Measurements from ENCODE around the gene SERPINA6.
"Not testable (repeated sequence)": the region's sequence is repeated elsewhere in the genome, so short reads cannot be mapped to it uniquely, and the experiment has no call there.

SERPINA6 gene

GRCh38 chr14:94357166-94357565 lies 34.0 kb upstream of the SERPINA6 start:
- Histone ChIP-seq H3K27ac (no peak overlapping the region), H3K4me3 (ENCODE audit: low read depth in 1 of 2, low read length in 1 of 2) (no peak overlapping the region), H3K9me3 (no peaks in the 10 kb centered on the region), H3K36me3 (no peaks in the 10 kb centered on the region), H3K4me1 (ENCODE audit: control insufficient read depth in 1 of 2, insufficient read depth in 1 of 2, low read depth in 1 of 2, low read length in 1 of 2) (no peaks in the 10 kb centered on the region), H3K27me3 (peaks cover 57% of the 10 kb centered on the region)
- TF ChIP-seq, protein P1, sequence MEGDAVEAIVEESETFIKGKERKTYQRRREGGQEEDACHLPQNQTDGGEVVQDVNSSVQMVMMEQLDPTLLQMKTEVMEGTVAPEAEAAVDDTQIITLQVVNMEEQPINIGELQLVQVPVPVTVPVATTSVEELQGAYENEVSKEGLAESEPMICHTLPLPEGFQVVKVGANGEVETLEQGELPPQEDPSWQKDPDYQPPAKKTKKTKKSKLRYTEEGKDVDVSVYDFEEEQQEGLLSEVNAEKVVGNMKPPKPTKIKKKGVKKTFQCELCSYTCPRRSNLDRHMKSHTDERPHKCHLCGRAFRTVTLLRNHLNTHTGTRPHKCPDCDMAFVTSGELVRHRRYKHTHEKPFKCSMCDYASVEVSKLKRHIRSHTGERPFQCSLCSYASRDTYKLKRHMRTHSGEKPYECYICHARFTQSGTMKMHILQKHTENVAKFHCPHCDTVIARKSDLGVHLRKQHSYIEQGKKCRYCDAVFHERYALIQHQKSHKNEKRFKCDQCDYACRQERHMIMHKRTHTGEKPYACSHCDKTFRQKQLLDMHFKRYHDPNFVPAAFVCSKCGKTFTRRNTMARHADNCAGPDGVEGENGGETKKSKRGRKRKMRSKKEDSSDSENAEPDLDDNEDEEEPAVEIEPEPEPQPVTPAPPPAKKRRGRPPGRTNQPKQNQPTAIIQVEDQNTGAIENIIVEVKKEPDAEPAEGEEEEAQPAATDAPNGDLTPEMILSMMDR (IDR thresholded peaks at IDR 0.05), result no peak

GRCh38 chr14:94356379-94357056 lies 33.4 kb upstream of the SERPINA6 start:
- H3K27ac ChIP-seq, result no peak overlapping the region
- H3K4me3 ChIP-seq (ENCODE audit: low read depth in 1 of 2, low read length in 1 of 2), result no peak overlapping the region
- no peaks in the 10 kb centered on the region for H3K36me3 ChIP-seq
- no peaks in the 10 kb centered on the region for H3K9me3 ChIP-seq
- TF ChIP-seq, protein P1 (IDR thresholded peaks at IDR 0.05), result no peak
- H3K27me3 ChIP-seq, result peaks cover 62% of the 10 kb centered on the region
- H3K4me1 ChIP-seq (ENCODE audit: control insufficient read depth in 1 of 2, insufficient read depth in 1 of 2, low read depth in 1 of 2, low read length in 1 of 2), result no peaks in the 10 kb centered on the region

GRCh38 chr14:94355191-94355794 lies 32.2 kb upstream of the SERPINA6 start:
- H3K36me3 ChIP-seq, result no peaks in the 10 kb centered on the region
- no peaks in the 10 kb centered on the region for H3K4me1 ChIP-seq (ENCODE audit: control insufficient read depth in 1 of 2, insufficient read depth in 1 of 2, low read depth in 1 of 2, low read length in 1 of 2)
- H3K9me3 ChIP-seq, result no peaks in the 10 kb centered on the region
- TF ChIP-seq, protein P1 (IDR thresholded peaks at IDR 0.05), result peak; percentile 68
- H3K27me3 ChIP-seq, result peaks cover 74% of the 10 kb centered on the region
- no peak overlapping the region for H3K4me3 ChIP-seq (ENCODE audit: low read depth in 1 of 2, low read length in 1 of 2)
- H3K27ac ChIP-seq, result no peak overlapping the region

DNA sequence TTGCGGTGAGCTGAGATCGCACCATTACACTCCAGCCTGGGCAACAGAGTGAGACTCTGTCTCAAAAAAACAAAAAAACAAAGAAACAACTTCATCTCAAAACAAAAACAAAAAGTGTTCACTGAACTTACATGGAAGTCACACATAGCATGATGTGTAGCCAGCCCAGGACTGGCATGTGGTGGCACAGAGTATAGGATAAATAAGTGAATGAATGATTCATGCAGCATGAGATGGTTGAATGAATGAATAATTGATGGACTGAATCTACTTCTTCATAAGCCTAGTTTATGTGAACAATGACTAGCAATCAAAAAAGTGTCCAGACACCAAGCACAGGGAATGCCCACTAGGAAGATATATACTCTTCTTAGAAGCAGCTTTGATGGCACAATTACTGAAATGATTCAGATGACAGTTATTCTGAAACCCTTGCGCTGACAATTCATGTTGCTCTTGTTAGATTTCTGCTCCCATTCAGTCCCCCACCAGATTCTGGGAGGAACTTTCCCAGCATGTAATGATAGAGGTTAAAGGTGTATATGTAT lies 31.6 kb upstream of the SERPINA6 start:
- Histone ChIP-seq H3K36me3 (no peaks in the 10 kb centered on the region), H3K27ac (no peak overlapping the region)

DNA sequence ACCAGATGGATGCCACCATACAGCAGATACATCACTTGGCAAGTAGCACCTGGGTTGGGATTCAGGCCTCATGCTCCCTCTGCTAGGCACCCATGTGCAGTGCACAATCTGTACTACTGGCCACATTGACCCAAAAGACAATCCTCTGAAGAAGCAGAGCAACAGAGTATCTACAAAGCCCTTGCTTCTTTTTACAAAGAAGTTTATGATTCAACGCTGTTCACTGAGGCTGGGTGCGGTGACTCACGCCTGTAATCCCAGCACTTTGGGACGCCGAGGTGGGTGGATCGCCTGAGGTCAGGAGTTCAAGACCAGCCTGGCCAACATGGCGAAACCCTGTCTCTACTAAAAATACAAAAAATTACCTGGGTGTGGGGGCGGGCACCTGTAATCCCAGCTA lies 31.1 kb upstream of the SERPINA6 start:
- H3K4me3 ChIP-seq (ENCODE audit: low read depth in 1 of 2, low read length in 1 of 2); H3K9me3 ChIP-seq; H3K36me3 ChIP-seq; H3K4me1 ChIP-seq (ENCODE audit: control insufficient read depth in 1 of 2, insufficient read depth in 1 of 2, low read depth in 1 of 2, low read length in 1 of 2); H3K27ac ChIP-seq: not testable (repeated sequence)
- peaks cover 85% of the 10 kb centered on the region for H3K27me3 ChIP-seq

More for the DNA sequence above, 31.6 kb upstream of the SERPINA6 start:
- Histone ChIP-seq H3K4me1 (ENCODE audit: control insufficient read depth in 1 of 2, insufficient read depth in 1 of 2, low read depth in 1 of 2, low read length in 1 of 2) (no peaks in the 10 kb centered on the region), H3K9me3 (no peaks in the 10 kb centered on the region), H3K27me3 (peaks cover 80% of the 10 kb centered on the region), H3K4me3 (ENCODE audit: low read depth in 1 of 2, low read length in 1 of 2) (no peak overlapping the region)
- TF ChIP-seq, protein P1 (IDR thresholded peaks at IDR 0.05), result no peak

- no peaks in the 10 kb centered on the region for H3K9me3 ChIP-seq
- peaks cover 66% of the 10 kb centered on the region for H3K27me3 ChIP-seq
- TF ChIP-seq, protein P1 (IDR thresholded peaks at IDR 0.05), result no peak
- H3K27ac ChIP-seq, result no peak overlapping the region
- no peaks in the 10 kb centered on the region for H3K4me1 ChIP-seq (ENCODE audit: control insufficient read depth in 1 of 2, insufficient read depth in 1 of 2, low read depth in 1 of 2, low read length in 1 of 2)
- no peak overlapping the region for H3K4me3 ChIP-seq (ENCODE audit: low read depth in 1 of 2, low read length in 1 of 2)
- H3K36me3 ChIP-seq, result no peaks in the 10 kb centered on the region
Observed at GRCh38 chr14:94349276-94349675, 26.1 kb upstream of the SERPINA6 start.
